ENCODE results near the gene SBK1.

SBK1 gene

DNA sequence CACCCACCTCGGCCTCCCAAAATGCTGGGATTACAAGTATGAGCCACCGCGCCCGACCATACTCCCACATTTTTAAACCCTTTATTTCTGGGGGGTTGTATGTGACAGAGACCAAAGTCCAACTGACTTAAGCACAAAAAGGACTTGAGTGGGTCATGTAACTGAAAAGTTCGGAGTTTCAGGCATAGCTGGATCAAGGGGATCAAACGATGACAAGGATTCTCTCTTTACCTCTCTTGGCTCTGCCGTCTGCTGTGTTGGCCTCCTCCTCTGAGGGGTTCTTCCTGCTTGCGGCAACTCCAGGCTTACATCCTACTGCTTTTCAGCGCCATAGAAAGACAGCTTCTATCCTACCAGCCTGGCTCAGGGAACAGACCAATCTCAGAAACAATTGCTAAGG lies 9.2 kb upstream of the SBK1 start:
- Histone ChIP-seq H3K27ac (no peak overlapping the region), H3K4me1 (peaks cover 0 to 1% (median 0%) of the 10 kb centered on the region in 4 donors), H3K27me3 (peaks cover 0 to 46% of the 10 kb centered on the region in 2 donors), H3K9me3 (no peaks in the 10 kb centered on the region), H3K36me3 (no peaks in the 10 kb centered on the region), H3K4me3 (no peak overlapping the region)
- intact Hi-C loops (cut with DNase I; ENCODE audit: low total_unique reads) = no loop called here
- no peak for DNase-seq
- TF ChIP-seq, protein P1, sequence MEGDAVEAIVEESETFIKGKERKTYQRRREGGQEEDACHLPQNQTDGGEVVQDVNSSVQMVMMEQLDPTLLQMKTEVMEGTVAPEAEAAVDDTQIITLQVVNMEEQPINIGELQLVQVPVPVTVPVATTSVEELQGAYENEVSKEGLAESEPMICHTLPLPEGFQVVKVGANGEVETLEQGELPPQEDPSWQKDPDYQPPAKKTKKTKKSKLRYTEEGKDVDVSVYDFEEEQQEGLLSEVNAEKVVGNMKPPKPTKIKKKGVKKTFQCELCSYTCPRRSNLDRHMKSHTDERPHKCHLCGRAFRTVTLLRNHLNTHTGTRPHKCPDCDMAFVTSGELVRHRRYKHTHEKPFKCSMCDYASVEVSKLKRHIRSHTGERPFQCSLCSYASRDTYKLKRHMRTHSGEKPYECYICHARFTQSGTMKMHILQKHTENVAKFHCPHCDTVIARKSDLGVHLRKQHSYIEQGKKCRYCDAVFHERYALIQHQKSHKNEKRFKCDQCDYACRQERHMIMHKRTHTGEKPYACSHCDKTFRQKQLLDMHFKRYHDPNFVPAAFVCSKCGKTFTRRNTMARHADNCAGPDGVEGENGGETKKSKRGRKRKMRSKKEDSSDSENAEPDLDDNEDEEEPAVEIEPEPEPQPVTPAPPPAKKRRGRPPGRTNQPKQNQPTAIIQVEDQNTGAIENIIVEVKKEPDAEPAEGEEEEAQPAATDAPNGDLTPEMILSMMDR (IDR thresholded peaks at IDR 0.05) = no peak

DNA sequence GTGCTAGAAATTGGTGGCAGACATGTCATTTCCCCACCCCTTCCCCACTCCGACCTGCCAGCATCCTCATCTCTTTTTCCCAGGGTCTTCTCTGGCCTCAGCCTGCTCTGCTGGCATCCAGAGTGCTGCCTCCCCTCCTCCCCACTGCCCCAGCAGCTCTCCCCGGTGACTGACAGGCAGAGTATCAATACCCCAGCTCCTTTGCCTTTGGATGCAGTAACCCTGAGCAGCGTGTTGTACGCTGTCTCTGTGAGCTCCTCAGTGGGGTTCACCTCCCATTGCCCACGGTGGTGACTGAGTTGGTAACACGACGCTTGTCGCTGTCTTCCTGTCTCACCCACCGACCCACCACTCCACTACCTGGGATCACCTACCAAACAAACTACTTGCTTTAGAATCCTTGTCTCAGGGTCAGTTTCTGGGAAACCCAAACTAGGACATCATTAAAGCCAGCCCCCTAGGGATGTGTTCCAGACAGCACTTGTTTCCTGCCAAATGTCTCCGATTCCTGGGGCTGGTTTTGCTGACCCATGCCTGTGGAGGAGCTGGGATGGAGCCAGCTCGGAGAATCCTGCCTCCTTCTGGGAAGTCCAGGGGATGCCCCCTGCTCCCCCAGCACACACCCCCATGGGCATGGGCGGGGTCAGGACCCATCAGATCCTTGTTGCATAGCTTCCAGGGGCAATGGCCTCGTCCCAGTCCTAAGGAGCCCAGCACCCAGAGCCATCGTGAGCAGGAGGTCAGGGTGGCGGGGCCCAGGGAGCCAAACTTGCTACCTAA lies 8.3 kb upstream of the SBK1 start:
- H3K4me1 ChIP-seq = no peaks in the 10 kb centered on the region
- H3K4me3 ChIP-seq = no peak overlapping the region
- H3K27ac ChIP-seq = no peak overlapping the region
- H3K9me3 ChIP-seq = no peaks in the 10 kb centered on the region
- no peak for DNase-seq
- no peaks in the 10 kb centered on the region for H3K36me3 ChIP-seq
- intact Hi-C loops (cut with DNase I; ENCODE audit: low total_unique reads) = no loop called here
- TF ChIP-seq, protein P1 (IDR thresholded peaks at IDR 0.05) = no peak
- H3K27me3 ChIP-seq = peaks cover 0 to 48% of the 10 kb centered on the region in 2 donors

DNA sequence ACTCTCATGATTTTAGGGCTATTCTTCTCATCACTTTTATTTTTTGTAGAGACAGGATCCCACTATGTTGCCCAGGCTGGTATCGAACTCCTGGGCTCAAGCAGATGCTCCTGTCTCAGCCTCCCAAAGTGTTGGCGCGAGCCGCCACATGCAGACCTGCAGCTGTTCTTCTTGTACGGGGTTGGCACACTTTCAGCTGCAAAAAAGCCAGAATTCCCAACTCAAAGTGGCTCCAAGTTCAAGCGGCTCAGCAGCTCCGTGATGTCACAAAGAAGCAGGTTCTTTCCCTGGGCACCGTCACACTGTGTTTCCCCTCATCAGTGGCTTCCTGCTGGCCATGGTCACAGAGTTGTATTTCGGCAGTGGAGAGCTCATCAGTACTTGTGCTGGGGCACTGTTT lies 6.7 kb upstream of the SBK1 start:
- TF ChIP-seq, protein P1 (IDR thresholded peaks at IDR 0.05) = no peak
- no peaks in the 10 kb centered on the region for H3K36me3 ChIP-seq
- H3K4me1 ChIP-seq = no peaks in the 10 kb centered on the region
- H3K9me3 ChIP-seq = no peaks in the 10 kb centered on the region
- no peak overlapping the region for H3K27ac ChIP-seq
- no peak overlapping the region for H3K4me3 ChIP-seq
- H3K27me3 ChIP-seq = peaks cover 0 to 45% of the 10 kb centered on the region in 2 donors
- intact Hi-C loops (cut with DNase I; ENCODE audit: low total_unique reads) = no loop called here
- DNase-seq = no peak

DNA sequence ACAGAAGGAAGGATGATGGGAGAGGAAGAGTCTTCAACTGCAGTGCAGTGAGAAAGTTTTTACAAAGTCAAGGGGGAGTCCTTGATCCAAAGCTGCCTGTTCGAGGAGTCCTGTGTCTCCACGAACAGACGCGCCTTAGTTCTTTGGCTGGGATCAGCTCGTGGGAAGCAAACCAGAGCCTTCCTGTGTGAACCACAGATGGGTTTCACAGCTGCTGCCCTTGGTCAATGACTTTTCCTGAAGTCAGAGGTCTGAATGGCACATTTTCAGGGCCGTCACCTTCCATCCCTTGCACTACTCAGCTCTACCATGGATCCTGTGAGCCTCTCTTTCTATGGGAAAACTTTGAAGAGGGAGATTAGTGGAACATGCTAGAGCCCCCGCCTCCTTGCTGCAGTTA lies 4.2 kb upstream of the SBK1 start:
- intact Hi-C loops (cut with DNase I; ENCODE audit: low total_unique reads) = no loop called here
- TF ChIP-seq, protein P1 (IDR thresholded peaks at IDR 0.05) = no peak
- H3K27ac ChIP-seq = no peak overlapping the region
- peaks cover 5 to 11% (median 9%) of the 10 kb centered on the region in 4 donors for H3K4me1 ChIP-seq
- no peak overlapping the region for H3K4me3 ChIP-seq
- peaks cover 0 to 36% of the 10 kb centered on the region in 2 donors for H3K27me3 ChIP-seq
- no peaks in the 10 kb centered on the region for H3K9me3 ChIP-seq
- DNase-seq = no peak
- H3K36me3 ChIP-seq = no peaks in the 10 kb centered on the region

DNA sequence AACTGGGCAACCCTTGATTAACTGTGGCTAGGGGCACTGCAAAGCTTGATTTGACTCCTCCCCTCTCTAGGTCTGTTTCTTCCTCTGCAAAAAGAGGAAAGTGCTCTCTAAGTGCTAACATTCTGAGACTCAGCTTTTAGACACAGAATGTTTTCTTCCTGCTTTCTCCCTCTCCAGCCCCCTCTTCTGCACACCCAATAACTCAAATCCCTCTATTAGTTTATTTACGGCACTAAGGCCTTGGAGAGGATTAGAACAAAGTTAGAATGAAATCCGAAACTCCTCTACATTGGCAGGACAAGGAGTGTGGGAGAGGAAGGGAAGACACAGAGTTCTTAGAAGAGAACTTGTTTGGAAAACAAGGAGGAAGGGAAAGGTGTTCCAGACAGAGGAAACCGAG lies 3.3 kb upstream of the SBK1 start:
- H3K27me3 ChIP-seq = peaks cover 0 to 39% of the 10 kb centered on the region in 2 donors

More for the DNA sequence above, 3.3 kb upstream of the SBK1 start:
- H3K36me3 ChIP-seq = no peaks in the 10 kb centered on the region
- intact Hi-C loops (cut with DNase I; ENCODE audit: low total_unique reads) = no loop called here
- peaks cover 6 to 16% (median 14%) of the 10 kb centered on the region in 4 donors for H3K4me1 ChIP-seq
- no peak overlapping the region for H3K27ac ChIP-seq
- no peaks in the 10 kb centered on the region for H3K9me3 ChIP-seq
- TF ChIP-seq, protein P1 (IDR thresholded peaks at IDR 0.05) = no peak
- DNase-seq = no peak
- no peak overlapping the region for H3K4me3 ChIP-seq
